CD4-positive, alpha-beta T cell treated with Interleukin-15 for 1 hour (primary cell): ENCODE data around the gene GTF2H3.
A peak's percentile ranks its signal among the peaks of the same experiment; 100 is the strongest.

ENCODE experiments used
- DNase-seq: peaks from one replicate; pipeline ENCODE4 v3.0.0-alpha.2; 2020

The GTF2H3 gene

GRCh38 chr12:123645878-123646277 lies 12.2 kb downstream of the GTF2H3 start:
- DNase-seq: no peak

DNA sequence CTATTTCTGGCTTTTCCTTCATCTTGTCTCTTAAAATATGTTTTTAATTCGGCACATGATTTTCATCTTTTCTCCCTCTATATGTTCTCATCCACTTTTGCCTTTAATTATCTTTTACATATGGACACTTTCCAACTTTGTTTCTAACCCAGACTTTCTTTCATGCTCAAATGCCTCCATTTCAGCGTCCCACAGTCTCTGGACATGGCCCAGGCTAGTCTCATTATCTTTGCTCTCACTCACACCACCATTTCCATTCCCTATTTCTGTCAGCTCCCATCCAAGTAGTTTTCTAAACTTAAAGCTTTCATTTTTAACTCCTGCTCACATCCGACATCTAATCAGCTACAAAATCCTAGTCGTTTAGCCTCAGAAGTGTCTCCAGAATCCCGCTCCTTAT lies 14.8 kb downstream of the GTF2H3 start:
- no peak for DNase-seq

DNA sequence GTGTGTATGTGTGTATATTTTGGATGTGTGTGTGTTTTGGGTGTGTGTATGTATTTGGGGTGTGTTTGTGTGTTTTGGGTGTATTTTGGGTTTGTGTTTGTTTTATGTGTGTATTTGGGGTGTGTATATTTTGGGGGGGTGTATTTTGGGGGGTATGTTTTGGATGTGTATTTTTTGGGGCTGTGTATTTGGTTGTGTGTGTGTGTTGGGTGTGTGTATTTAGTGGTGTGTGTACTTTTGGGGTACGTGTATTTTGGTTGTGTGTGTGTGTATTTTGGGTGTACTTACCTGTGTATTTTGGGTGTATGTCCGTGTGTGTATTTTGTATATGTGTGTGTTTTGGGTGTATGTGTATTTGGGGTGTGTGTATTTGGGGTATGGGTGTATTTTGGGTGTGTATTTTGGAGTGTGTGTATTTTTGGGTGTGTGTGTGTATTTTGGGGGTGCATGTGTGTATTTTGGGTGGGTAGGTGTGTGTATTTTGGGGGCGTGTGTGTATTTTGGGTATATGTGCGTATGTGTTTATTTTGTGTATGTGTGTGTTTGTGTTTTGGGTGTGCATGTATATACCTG lies 20.6 kb downstream of the GTF2H3 start:
- DNase-seq: no peak

DNA sequence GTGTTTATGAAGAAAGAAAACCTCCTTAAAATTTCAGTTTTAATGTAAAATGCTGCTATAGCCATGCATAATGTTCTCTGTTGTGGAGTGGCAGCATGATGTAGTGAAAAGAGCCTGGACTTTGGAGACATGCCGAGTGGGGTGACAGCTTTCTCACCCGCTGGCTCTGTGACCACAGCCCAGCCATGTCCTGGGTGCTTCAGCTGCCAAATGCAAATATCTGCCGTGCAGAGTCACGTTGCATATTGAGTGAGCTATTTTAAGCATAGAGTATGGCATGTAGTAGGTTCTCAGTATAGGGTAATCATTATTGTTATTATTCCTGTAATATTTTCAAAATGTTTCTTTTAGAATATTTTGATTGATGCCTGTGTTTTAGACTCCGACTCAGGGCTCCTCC lies 21.8 kb downstream of the GTF2H3 start:
- DNase-seq: no peak

- no peak for DNase-seq
Observed at GRCh38 chr12:123656392-123656791, 22.8 kb downstream of the GTF2H3 start.

DNA sequence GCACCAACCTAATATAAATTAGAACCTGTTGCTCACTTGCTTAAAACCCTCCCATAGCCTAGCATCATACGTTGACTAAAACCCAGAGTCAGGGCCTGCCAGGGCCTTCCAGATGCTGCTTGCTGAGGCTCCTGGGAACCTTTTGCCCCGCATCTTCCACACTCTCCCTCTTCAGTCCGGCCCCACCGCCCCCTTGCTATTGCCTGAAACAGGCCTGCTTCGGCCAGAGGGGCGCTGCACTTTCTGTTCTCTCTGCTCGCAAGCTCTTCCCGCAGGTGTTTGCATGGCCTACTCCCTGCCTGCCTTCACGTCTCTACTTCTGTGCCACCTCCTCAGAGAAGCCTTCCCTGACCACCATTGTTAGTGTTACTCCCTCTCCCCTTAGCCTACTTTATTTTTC lies 23.6 kb downstream of the GTF2H3 start:
- DNase-seq: no peak

DNA sequence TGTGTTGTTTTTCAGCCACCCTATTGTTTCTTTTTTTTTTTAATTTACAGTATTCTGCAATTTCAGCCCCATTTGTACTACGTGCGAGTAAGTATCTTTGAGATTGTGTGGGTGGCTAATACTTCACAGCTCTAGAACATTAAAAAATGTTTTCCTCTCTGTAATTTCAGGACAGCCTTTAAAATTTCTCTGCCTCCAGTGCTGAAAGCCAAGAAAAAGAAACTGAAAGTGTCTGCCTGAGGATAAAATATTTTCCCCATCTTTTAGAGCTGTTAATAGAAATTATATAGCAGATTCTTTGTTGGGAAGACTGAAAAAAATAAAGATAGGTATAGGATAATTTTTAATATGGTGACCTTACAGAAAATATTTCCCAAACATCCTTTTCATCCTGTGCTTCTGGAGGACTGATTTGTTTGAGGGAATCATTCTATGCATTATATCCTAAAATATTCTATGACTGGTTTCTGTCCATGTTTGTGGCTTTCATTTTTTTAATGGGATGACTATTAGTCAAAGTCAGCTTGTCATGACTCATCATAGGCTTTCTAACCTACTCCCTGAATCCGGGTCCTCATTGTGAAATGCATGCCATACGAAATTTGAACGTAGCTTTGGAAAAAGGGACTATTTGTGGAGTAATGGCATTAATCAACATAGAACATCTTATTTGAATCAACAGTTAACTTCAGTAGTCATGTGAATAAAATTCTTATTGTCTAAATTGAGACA lies 26.5 kb downstream of the GTF2H3 start:
- DNase-seq: no peak

DNA sequence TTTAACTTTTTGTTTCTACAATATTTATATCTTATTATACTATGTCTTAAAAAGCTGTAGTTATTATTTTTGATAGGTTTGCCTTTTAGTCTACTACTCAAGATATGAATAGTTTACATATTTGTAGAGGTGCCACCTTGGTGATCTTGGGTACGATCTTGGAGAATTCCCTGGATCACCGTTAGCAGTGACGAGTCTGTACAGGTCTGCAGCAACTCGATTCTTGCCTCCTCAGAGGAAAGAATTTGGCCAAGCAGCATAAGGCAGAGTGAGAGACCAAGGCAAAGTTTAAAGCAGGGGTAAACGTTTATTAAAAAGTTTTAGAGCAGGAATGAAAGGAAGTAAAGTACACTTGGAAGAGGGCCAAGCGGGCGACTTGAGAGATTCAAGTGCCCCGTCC lies 34.1 kb downstream of the GTF2H3 start:
- no peak for DNase-seq

DNA sequence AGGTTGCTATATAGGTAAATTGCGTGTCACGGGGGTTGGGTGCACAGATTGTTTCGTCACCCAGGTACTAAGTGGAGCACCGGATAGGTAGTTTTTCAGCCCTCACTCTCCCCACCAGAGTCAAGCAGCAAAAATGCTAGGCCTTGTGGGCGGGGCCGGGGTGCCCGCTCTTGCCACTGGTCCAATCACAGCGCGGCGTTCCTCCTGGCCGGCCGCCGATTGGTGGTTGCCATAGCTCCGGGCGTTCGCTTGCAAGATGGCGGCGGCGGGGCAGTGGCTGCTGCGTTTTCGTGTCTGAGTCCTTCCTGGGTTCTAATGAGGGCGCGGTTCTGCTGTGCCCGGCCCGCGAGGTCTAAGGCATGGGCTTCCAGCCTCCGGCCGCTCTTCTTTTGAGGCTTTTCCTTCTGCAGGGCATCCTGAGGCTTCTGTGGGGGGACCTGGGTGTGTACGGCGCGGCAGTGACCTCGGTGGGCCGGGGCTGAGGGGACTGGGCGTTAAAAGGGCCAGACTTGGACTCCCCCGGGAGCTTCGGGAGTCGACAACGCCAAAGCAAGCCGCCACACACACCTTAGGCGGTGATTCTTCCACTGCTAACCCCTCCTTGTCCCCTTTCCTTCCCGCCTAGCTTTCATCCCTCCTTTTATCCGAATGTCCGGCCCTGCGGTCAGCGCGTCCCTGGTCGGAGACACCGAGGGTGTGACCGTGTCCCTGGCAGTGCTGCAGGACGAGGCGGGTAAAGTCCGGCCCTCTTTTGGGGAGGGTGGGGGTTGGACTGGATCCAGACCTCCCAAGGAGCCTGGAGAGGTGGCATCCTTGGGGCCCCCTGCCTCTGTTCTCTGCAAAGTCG lies 37.5 kb downstream of the GTF2H3 start, which contains the start of gene TCTN2:
TCTN2 (plus strand) TSS at position 232 of the 847 bp plus-strand sequence; CDS start at position 360, 128 bp downstream.
- DNase-seq: peak; percentile 92

GRCh38 chr12:123671876-123672275 lies 38.2 kb downstream of the GTF2H3 start:
- no peak for DNase-seq

DNA sequence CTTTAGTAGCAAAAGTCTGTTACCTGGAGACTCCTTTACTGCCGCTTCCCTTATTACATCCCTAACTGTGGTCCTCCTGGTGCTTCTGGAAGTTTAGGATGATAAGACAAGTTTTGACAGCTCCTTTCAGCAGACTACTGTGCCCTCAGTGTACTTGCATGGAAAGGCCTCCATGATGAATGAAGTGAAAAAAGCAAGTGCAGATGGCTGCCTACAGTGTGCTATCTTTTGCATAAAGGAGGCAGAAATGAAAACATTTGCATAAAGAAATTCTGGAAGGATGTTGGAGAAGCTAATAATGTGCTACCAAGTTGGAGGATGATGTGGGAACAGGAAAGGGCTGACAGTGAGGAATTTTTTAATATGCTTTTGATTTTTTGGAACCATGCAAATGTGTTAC lies 41.8 kb downstream of the GTF2H3 start:
- no peak for DNase-seq

- no peak for DNase-seq
Observed at GRCh38 chr12:123676616-123677320, 43.1 kb downstream of the GTF2H3 start.

GRCh38 chr12:123678981-123679380 lies 45.4 kb downstream of the GTF2H3 start:
- no peak for DNase-seq

GRCh38 chr12:123681605-123682004 lies 48.0 kb downstream of the GTF2H3 start:
- DNase-seq: no peak

- DNase-seq: no peak
Observed at GRCh38 chr12:123683964-123684363, 50.3 kb downstream of the GTF2H3 start.

- no peak for DNase-seq
Observed at GRCh38 chr12:123686636-123687190, 53.1 kb downstream of the GTF2H3 start.

- no peak for DNase-seq
Observed at GRCh38 chr12:123690191-123690840, 56.7 kb downstream of the GTF2H3 start.

GRCh38 chr12:123696207-123696606 lies 62.6 kb downstream of the GTF2H3 start:
- DNase-seq: no peak

DNA sequence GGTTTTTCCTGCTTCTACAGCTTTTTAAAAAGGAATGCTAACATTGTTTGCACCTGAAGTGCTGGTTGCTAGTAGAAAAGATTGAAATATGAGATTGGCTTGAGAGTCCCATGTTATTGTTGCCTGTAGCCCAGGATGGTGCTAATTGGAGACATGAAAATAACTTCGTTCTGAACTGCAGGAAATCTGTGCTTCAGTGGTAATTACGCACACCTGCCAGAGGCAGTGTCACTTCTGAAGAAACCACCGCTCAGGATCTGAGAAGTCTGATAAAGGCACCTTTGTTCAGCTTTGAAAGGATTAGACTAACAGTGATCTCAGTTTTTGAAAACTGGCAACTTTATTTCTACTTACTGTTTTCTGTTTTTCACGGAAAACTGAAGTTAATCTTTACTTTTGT lies 63.0 kb downstream of the GTF2H3 start:
- DNase-seq: no peak

GRCh38 chr12:123705935-123706334 lies 72.3 kb downstream of the GTF2H3 start:
- no peak for DNase-seq

DNA sequence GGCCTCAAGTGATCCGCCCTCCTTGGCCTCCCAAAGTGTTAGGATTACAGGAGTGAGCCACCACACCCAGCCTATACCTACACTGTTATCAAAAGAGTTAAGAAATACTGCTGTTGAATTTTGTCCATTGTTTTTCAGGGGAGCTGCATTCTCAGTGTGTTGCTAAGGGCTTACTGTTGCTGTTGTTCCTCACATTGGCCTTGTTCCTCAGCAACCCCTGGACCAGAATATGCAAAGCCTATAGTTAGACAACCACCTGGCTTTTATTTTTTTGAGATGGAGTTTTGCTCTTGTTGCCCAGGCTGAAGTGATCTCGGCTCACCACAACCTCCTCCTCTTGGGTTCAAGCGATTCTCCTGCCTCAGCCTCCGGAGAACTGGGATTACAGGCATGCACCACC lies 73.8 kb downstream of the GTF2H3 start:
- DNase-seq: no peak
